Ammon's horn (tissue), 1 donor: Measurements from ENCODE around the gene PRKG1.

ENCODE experiments used
- DNase-seq: peaks from one replicate; pipeline ENCODE4 v3.0.0-alpha.2; 2016; ENCODE audit warnings: low spot score

PRKG1 gene

DNA sequence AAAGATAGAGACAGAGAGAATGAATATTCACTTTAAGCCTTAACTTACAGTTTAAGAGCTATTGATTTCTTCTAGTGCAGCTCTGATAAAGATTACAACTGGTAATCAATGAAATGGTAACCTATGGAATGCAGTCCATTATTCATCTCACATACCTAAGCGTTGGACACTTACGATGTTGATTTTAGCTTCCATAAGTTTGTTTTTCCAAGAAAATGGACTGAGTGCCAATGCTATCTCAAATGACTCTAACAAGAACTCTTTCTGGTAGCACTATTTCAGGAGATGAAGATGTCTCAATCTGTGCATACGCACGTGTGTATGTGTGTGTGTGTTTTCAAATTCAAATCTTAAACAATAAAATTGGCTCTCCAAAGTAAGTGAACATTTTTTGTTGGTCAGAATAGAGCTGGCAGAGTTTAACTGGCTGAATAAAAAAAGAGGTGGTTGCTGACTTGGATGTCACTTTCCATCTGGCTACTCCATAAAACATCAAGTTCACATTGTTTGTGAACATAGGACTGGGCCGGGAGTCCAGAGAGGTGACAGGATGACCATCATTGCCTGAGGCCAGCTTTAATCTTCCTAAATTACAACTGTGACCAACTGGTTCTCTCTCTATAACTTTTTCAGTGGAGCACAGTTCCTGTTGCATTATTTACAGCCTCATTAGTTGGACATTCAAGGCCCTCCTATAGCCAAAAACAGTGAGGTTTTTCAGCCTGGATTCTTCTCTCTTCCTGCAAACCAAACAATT lies 732.0 kb downstream of the PRKG1 start:
- DNase-seq, result no peak

DNA sequence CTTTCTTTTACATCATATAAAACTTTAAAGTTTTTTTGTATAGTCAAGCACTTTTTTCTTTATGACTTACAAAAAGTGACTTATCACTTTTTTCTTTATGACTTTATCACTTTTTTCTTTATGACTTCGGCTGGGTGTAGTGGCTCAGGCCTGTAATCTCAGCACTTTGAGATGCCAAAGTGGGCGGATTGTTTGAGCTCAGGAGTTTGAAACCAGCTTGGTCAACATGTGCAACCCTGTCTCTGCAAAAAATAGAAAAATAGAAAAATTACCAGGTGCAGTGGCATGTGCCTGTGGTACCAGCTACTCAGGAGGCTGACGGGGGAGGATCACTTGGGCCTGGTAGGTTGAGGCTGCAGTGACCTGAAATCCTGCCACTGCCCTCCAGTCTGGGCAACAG lies 733.9 kb downstream of the PRKG1 start:
- no peak for DNase-seq

DNA sequence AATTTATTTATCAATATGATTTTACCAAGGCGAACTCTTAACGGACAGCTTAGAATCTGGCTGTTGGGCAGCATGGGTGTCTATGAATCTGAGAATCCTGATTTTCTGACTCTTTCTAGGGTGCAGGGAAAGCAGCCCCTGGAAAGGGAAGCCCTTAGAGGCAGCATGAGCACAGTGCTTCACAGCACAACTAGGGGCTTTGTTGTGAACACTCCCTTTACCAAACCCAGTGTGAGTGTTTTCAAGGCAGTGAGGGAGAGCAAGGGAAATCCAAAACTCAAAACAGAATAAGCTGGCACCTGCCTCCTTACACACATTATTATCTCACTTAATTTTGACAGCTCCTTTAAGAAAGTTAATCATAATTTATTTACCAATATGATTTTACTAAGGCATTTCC lies 741.4 kb downstream of the PRKG1 start:
- peak; percentile 4 for DNase-seq

DNA sequence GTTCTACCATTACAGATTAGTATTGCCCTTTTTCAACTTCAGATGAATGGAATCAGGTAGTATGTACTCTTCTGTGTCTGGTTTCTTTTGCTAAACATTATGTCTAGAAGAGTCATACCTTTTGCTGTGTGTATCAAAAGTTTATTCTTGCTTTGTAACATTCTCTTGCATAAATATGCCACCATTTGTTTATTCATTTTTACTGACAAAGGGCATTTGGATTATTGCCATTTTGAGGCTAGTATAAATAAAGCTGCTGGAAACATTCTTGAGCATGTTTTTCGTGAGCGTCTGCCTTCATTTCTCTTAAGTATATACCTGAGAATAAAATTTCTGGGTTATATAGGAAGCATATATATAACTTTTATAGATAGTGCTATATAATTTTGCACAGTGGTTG lies 746.8 kb downstream of the PRKG1 start:
- DNase-seq, result no peak

DNA sequence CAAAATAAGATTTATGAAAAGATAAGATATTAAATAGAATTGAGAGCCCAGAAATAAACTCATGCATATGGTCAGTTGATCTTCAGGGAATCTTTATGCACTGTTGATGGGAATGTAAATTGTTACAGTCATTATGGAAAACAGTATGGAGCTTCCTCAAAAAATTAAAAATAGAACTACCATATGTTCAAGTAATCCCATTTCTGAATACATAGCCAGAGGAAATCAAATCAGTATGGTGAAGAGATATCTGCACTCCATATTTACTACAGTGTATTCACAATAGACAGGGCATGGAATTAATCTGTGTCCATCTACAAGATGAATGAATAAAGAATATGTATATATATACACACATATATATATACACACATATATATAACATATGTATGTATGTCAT lies 747.5 kb downstream of the PRKG1 start:
- DNase-seq, result no peak

DNA sequence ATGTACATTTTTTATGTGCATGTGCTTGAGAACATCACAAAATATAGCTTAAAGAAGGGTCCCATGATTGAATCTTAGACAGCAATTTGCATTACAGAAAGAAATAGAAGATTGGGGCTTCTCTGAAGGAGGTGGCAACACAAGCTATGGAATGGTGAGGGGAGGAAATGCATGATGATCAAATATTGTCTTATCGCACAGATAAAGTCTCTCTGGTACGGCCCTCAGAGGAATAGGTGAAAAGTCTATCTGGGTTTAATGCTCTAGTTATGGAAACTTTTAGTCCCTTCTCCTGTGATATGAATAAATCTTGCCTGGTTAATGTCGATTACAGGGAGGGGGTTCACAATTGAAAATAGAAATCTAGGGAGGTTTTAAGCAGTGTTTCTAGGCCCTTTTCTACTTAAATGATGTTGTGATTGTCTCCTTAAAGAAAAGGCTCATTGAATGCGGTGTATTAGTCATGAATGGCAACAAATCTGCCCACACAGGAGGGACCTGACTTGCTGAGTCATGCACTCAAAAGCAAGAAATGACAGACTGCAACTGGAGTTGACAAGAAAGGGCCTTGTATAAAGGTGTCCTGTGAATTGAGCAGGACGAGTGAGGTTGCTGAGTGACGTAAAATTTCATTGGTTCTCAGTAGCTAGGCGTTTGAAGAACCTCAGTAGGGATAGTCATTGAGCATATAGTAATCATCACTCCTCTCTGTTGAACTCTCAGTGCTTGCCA lies 758.5 kb downstream of the PRKG1 start:
- peak; percentile 39 for DNase-seq

DNA sequence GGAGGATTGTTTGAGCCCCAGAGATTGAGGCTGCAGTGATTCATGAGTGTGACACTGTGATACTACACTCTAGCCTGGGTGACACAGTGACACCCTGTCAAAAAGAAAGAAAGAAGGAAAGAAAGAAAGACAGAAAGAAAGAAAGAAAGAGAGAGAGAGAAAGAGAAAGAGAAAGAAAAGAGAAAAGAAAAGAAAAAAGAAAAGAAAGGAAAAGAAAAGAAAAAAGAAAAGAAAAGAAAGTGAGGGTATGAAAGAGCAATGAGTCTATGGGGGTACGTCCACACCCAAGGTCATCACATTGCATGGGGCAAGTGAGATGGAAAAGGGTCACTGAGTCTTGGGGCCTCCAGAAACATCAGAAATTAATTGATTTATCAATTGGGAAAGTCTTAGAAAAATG lies 760.3 kb downstream of the PRKG1 start:
- no peak for DNase-seq

DNA sequence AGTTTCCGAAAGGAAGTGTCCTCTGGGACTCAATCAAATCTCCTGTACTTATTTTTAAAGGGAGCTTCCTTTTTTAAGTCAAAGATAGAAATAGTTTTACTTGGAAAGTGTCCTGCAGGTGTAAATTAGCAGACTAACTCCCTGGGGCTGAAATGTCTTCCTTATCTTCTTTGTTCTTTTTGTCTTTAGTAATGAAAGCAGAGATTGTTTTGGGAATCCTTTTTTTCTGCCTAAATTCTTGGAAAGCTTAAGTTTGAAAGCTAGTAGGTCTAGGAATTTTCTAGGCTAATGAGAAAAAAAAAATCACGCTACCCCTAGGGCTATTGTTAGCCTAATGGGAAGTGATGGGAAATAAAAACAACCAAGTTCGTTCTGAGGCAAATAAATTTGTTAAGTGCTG lies 764.2 kb downstream of the PRKG1 start:
- no peak for DNase-seq

DNA sequence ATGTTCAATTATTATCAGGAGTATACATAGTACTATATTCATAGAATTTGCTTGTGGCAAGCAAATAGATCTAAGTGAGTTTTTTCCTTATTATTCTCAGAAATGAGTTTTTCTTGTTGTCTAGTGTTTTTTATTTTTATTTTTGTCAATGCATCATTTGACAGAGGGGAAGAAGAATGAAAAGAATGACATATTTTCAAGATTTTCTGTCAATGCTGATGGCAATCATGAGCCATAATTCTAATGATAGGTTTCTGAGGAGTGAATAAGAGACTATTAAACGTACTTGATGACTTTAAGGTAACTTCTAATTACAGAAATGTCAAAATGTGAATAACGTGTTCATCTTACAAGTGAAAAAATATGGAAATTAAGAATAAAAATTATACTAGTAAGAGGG lies 769.7 kb downstream of the PRKG1 start:
- DNase-seq, result no peak

DNA sequence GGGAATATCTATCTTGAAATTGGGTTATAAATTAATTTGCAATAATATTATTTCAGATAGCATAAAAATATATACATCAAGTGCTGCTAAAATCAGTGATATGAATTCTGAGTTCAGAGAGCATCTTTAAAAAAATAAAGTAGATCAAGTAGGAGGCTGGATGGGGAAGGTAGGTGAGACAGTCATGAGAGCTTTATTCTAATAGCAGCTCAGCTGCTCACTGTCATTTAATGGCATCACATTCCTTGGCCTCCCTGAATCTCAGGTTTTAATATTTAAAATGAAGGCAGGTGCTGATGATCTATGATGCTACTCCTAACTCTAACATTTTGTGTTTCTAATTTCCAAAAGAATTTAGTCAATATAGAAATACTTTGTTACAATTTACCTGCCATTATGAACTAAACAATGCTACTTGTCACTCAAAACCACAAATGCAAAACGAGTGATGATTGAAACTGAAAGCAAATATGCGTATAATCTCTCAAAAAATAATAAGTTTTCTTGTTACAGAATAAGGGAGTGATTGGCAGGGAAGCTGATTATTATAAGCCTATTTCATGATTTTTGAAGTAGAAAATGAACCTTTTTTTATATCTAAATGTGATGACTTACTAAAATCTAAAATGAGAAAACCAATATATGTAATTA lies 772.7 kb downstream of the PRKG1 start:
- DNase-seq, result no peak

DNA sequence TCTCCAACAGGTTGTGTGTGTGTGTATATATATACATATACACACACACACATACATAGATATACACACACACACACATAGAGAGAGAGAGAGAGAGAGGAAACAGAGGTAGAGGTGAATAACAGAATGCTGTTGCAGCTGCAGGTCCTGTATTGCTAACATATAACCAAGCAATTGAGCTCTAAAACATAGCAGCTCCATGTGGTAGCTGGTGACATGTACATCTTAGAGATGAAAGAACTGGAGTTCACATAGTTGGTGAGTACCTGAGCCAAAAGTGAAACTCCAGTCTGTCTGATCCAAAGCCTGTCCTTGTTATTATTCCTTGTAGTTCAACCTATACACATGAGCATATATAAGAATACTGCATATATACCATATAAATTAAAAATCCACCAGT lies 778.0 kb downstream of the PRKG1 start:
- DNase-seq, result no peak

DNA sequence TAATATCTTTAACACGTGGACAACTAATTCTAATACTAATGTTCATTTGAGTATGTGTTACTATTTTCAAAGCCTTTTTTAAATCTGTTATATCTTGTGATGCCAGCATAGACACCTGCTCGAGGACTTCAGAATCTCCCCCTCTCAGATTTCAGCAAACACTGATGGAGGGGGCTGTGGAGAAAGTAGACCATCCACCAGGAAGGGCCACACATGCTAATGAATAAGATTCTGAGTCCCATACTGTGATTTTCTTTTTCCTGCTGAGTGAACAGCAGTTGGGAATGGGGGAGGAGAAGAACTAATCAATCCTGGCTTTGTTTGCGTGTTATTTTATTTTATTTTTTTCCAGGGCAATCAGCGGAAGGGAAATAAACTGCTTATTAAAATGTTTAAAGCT lies 783.0 kb downstream of the PRKG1 start:
- no peak for DNase-seq

DNA sequence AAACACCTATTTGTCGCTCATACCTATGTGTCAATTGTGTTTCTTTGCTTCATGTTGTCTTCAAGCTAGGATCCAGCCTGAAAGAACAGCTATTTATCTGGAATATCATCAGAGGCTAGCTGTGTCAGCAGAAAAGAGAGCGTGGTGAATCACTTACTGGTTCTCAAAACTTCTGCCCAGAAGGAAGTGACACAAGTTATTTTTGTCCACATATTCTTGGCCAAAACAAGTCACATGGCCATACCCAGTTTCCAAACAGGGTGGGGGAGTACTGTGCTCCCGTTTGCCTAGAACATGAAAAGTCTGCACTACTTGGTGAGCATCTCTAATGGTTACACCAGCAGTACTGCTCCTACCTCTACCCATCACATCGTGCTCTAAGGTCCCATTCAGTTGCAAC lies 786.0 kb downstream of the PRKG1 start:
- peak; percentile 63 for DNase-seq

DNA sequence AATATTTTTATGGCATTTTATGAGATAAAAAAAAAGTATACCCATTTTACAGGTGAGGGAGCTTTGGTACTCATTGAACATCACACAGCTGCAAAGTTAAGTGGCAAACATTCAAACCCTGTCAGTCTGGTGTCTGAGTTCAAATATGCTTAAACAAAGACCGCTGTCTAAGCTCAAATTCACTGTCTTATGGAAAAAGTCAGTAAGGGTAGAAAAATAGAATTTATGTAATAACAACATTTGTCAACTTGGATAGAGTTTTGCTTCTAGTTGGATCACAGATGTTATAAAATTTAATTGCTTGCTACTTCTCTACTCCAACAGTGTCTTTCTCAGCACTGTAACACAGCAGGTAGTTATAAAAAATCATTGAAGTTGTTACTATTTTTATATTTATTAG lies 786.8 kb downstream of the PRKG1 start:
- DNase-seq, result no peak

DNA sequence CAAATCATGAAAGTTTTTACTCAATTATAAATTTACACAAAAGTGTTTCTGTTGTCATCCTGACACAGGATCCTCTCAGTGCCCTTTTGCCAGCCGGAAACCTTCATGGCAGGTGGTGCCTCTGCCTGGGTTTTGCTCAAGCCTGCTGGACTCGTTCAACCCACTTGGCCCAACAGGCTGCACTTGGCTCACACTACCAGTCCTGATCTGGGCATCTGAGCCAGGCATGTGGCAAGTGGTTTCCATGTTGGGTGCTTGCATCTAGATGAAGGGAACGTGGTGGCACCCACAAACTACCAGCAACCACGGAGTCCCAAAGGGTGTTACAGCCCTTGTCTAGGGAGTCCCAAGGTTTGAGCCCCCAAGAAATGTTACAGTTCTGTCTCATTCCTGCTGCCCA lies 787.4 kb downstream of the PRKG1 start:
- DNase-seq, result no peak

DNA sequence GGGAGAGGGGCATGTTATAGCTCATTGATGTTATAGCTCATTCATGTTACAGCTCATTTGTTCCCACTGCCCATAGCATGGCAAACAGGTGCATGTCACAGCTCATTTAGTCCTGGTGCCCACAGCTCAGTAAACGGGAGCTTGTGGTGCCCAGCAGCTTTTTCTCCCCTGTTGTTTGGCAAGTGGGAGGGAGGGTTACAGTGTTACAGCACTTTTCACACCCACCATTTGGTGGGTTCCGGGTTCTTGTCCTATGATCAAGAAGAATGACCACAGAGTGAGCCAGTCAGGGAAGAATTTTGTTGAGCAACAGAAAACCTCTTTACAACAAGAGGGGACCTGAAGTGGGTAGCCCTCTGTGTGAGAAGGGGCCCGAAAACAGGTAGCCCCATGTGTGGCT lies 787.9 kb downstream of the PRKG1 start:
- DNase-seq, result no peak

DNA sequence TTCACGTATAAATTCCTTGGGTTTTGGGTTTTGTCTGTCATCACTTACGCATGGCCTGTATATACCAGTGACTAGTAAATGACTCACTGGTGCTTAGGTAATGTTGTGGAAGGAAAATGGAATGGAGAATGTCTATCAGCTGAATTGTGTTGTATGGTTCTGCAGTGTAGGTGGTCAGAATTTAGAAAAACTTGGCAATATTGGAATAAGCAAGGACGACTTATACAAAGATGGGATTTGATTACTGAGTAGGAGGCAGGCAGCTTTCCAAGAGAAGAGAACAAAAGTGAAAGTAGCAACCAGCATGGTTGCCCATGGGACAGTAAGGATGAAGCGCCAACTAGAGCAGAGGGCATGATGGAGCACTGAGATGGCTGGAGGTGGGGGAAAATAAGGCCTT lies 793.7 kb downstream of the PRKG1 start:
- DNase-seq, result no peak

DNA sequence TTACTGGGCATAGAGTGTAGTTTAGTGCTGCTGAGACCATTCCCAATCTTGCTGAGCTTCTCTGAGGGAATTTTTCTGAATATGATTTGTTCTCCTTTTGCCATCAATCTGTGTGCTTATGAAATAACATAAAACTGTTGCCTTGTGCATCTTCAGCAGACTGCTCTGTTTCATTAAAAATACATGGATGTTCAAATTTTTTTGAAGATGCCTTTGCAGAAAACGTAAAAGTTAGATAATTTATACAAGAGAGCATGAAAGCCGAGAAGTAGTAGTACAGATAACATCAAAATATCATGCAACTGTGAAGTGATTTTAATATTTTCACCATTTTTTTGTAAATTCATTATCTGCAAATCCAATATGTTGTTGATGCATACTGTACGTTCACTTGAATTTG lies 799.8 kb downstream of the PRKG1 start:
- DNase-seq, result no peak

DNA sequence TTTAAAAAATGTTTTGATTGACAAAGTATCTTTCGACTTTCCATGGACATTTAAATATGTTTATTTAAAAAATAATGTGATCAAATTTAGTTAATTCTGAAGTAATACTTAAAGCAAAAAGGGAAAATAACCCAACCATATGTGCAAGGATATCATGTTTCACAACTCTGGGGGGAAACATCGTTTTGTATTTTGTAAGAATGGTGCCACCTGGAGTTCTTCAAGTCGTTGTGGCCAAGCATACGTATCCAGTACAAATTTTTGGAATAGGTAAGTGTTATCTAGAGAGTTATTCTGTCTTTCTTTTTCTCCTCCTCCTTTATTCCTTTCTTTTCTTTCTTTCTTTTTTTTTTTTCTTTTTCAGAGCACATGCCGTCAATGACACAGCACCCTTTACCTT lies 801.3 kb downstream of the PRKG1 start:
- no peak for DNase-seq

DNA sequence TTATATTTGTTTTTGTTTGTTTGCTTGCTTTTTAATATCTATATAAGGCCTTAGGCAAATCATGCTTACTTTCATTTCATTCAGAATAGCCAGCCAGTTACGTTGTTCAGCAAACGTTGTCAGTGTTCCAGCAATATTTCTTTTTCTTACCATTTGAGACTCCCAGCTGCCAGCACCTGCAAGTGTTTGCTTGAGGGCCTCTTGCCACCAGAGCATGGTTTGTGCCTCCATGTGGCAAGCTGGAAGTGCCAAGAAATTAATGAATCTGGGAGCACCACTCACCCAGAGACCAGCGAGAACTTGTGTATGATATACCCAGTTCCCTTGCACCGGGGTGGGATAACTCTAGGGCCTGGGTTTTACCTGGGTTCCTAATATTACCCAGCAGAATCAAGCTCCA lies 802.2 kb downstream of the PRKG1 start:
- DNase-seq, result no peak

DNA sequence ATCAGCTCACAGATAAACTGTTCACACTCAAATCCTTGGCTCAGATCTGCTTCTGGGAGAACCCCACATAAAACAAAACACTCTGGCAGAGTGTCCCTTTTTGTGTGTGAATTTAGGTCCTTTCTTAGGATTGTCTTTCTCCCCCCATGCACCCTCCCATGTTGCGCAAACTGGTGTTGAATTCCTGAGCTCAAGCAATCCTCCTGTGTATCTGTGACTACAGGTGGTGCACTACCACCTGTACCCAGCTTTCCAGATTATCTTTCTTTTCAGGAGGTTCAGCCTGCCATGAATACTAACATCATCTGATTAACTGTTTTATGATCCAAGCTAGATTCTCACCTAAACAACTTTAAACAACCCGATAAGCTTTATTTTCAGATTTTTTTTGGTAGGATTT lies 802.7 kb downstream of the PRKG1 start:
- DNase-seq, result no peak

DNA sequence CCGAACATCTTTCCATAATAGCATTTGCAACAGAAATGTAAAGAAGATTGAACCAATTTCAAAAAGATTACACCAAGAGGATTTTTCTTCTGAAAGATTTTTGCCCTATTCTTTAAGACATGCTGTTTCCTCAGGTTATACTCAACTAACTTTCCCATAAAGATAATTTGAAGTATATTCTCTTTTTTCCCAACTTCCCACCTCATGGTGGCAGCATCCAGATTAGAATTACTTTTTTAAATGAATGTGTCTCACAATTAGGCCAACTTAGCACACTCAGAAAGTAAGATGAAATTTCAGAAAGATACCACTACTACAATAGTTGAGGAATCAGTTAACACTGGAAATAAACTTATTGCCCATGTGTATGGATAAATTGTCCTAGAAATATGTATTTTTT lies 803.3 kb downstream of the PRKG1 start:
- DNase-seq, result no peak

DNA sequence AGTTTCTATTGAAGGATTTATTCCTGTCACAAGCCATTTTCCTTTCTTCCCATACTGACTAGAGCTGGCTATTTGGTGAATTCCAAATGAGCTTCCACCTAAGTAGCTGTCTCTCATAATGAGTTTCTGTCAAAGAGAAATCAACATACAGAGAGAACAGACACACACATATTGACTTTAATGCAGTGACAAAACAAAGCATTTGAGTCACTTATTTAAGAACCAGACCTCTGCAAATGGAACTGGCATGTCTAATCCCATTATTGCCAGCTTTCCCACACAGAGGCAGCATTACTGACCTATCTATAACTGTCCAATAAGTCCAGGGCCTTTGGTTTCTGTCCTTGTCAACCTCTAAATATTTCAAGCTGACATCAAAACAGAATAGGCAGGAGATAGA lies 804.4 kb downstream of the PRKG1 start:
- DNase-seq, result no peak
